GM19397 (cell line): Measurements from ENCODE around the gene GRAMD2A.
A peak's percentile ranks its signal among the peaks of the same experiment; 100 is the strongest.

Source experiments
- ATAC-seq: cut with Tn5 transposase; IDR thresholded peaks from one replicate; pipeline ENCODE4 v1.9.1; 2021; ENCODE audit warnings: mild to moderate bottlenecking, moderate library complexity; ENCODE audit not compliant: unreplicated experiment

GRAMD2A gene

GRCh38 chr15:72197460-72198355 lies at the start of gene GRAMD2A:
GRAMD2A (minus strand) TSS chr15:72197787.
- ATAC-seq, result no peak

GRCh38 chr15:72242775-72243370 lies 45.3 kb upstream of the GRAMD2A start:
- ATAC-seq, result no peak

GRCh38 chr15:72239652-72240051 lies 42.1 kb upstream of the GRAMD2A start:
- no peak for ATAC-seq

- no peak for ATAC-seq
Measured at GRCh38 chr15:72238586-72238985, 41.0 kb upstream of the GRAMD2A start.

GRCh38 chr15:72237853-72238224 lies 40.3 kb upstream of the GRAMD2A start:
- no peak for ATAC-seq

GRCh38 chr15:72237029-72237852 lies 39.7 kb upstream of the GRAMD2A start:
- ATAC-seq, result no peak

GRCh38 chr15:72236381-72237003 lies 38.9 kb upstream of the GRAMD2A start:
- ATAC-seq, result no peak

- ATAC-seq, result no peak
Measured at GRCh38 chr15:72235298-72235697, 37.7 kb upstream of the GRAMD2A start.

GRCh38 chr15:72233769-72234168 lies 36.2 kb upstream of the GRAMD2A start:
- ATAC-seq, result no peak

GRCh38 chr15:72231833-72232478 lies 34.4 kb upstream of the GRAMD2A start:
- no peak for ATAC-seq

GRCh38 chr15:72231066-72231832 lies 33.7 kb upstream of the GRAMD2A start, which contains the start of gene PKM:
PKM (minus strand) TSS chr15:72231190; CDS start chr15:72219097, 12,093 bp downstream.
- peak; percentile 46 for ATAC-seq

- ATAC-seq, result no peak
Measured at GRCh38 chr15:72230197-72231065, 32.8 kb upstream of the GRAMD2A start.

- no peak for ATAC-seq
Measured at GRCh38 chr15:72229947-72230196, 32.3 kb upstream of the GRAMD2A start.

- no peak for ATAC-seq
Measured at GRCh38 chr15:72229076-72229946, 31.7 kb upstream of the GRAMD2A start.

GRCh38 chr15:72227720-72228119 lies 30.1 kb upstream of the GRAMD2A start:
- ATAC-seq, result no peak

- no peak for ATAC-seq
Measured at GRCh38 chr15:72227192-72227586, 29.6 kb upstream of the GRAMD2A start.

- no peak for ATAC-seq
Measured at GRCh38 chr15:72223278-72223677, 25.7 kb upstream of the GRAMD2A start.

GRCh38 chr15:72222393-72222792 lies 24.8 kb upstream of the GRAMD2A start:
- no peak for ATAC-seq
